Breast epithelium (tissue), 4 donors: ENCODE results near the gene RPL37. TPM values are rescaled to one million over a fixed set of nuclear protein-coding genes. Genes with fewer than 3 reads are reported as not detected.

Experiments
- DNase-seq, 2 donors: peaks; one replicate each; pipeline ENCODE4 v3.0.0-alpha.2; 2019; ENCODE audit warnings: low spot score in 2 of 2
- H3K27ac ChIP-seq, 2 donors: fragments of 200-600 bp; sonication (generic) in 1 of 2; one replicate each; pipeline ENCODE4 v1.5.1; 2016 to 2019; ENCODE audit warnings: mild to moderate bottlenecking in 1 of 2
- H3K27me3 ChIP-seq, 2 donors: fragments of 200-600 bp; sonication (generic) in 1 of 2; one replicate each; pipeline versions ENCODE4 v1.5.1 to v1.6.0; 2017 to 2019; ENCODE audit warnings: control low read depth in 1 of 2, mild to moderate bottlenecking in 1 of 2
- H3K36me3 ChIP-seq: fragments of 200-600 bp; one replicate; pipeline ENCODE4 v1.5.1; 2019
- H3K4me1 ChIP-seq, 2 donors: fragments of 200-600 bp; sonication (generic); one replicate each; pipeline ENCODE4 v1.5.1; 2016 to 2019; ENCODE audit warnings: control low read depth in 1 of 2
- H3K4me3 ChIP-seq, 3 donors: fragments of 200-600 bp; sonication (generic); 1 replicate in 2 of 3; 2 replicates in 1 of 3; pipeline ENCODE4 v1.5.1; 2016 to 2019; ENCODE audit warnings: mild to moderate bottlenecking in 3 of 3, moderate library complexity in 2 of 3
- H3K9me3 ChIP-seq, 2 donors: fragments of 200-600 bp; sonication (generic) in 1 of 2; one replicate each; pipeline ENCODE4 v1.5.1; 2016 to 2019; ENCODE audit warnings: control low read depth in 1 of 2
- CTCF ChIP-seq, 3 donors: fragments of 450-650 bp; IDR thresholded peaks; one replicate each; pipeline ENCODE4 v1.5.1; 2016 to 2017; ENCODE audit warnings: antibody characterized with exemption in 3 of 3, mild to moderate bottlenecking in 3 of 3, moderate library complexity in 3 of 3
- POLR2A ChIP-seq: fragments of 450-650 bp; IDR thresholded peaks from one replicate; pipeline ENCODE4 v1.6.1; 2016; ENCODE audit warnings: antibody characterized with exemption, mild to moderate bottlenecking, moderate library complexity
- POLR2AphosphoS5 ChIP-seq, 3 donors: sonication (generic); formaldehyde crosslinking; IDR thresholded peaks; one replicate each; pipeline ENCODE4 v1.6.1; 2017; ENCODE audit warnings: antibody characterized with exemption in 3 of 3
- intact Hi-C: fragments of 100-400 bp; cut with DNase I; formaldehyde crosslinking; loops from one replicate; pipeline ENCODE4 v1.15.1; 2023; ENCODE audit warnings: low total_unique reads
- total RNA-seq, 3 donors: library from RNA; depleted of rRNA; stranded (reverse); fragments of >200 nt; gene quantifications; one replicate each; pipeline ENCODE4 v1.1.0, GENCODE V29; 2016

The RPL37 gene
- total RNA-seq, 3 donors from 2014 or later = 165 to 341 (median 206) TPM

GRCh38 chr5:40775846-40776657, 59.0 kb downstream of the RPL37 start:
- intact Hi-C loops = no loop called here
- no peaks in the 10 kb centered on the region for H3K36me3 ChIP-seq
- H3K4me1 ChIP-seq = peaks cover 0 to 7% of the 10 kb centered on the region in 2 donors
- H3K4me3 ChIP-seq = peak overlapping the region in 1 of 3 donors; percentile 16
- H3K9me3 ChIP-seq = no peaks in the 10 kb centered on the region
- H3K27ac ChIP-seq = peak overlapping the region; percentile 13 to 72
- no peak for DNase-seq
- TF ChIP-seq CTCF (IDR thresholded peaks at IDR 0.05) (no peak), POLR2AphosphoS5 (IDR thresholded peaks at IDR 0.05) (no peak), POLR2A (no peak)
- no peaks in the 10 kb centered on the region for H3K27me3 ChIP-seq

Other genes with a start within 250 kb of the RPL37 start
- gene PTGER4, start 155.3 kb downstream of the RPL37 start, total RNA-seq = 10 to 100 TPM; 20.5 to 31.5 (median 27.5) TPM
- 10 to 100 TPM; 17.6 to 28.1 (median 18.4) TPM for gene TTC33, start 79.3 kb downstream of the RPL37 start, total RNA-seq
- 100 to 1,000 TPM; 100 to 134 (median 112) TPM for gene PRKAA1, start 36.8 kb downstream of the RPL37 start, total RNA-seq
- 10 to 100 TPM; 16.1 to 25.8 (median 16.7) TPM for gene CARD6, start 6.1 kb upstream of the RPL37 start, total RNA-seq
- gene C7, start 74.3 kb upstream of the RPL37 start, total RNA-seq = 100 to 1,000 TPM in 2 of 3 donors, 10 to 100 TPM in 1; 90.1 to 447 (median 109) TPM
- gene MROH2B, start 236.1 kb upstream of the RPL37 start, total RNA-seq = not detected